LHCN-M2 (cell line): ENCODE measurements around the gene APLN. TPM values are rescaled to one million over a fixed set of nuclear protein-coding genes. Genes with fewer than 3 reads are reported as not detected.

ENCODE experiments used
- DNase-seq: peaks from one replicate; pipeline ENCODE4 v3.0.0-alpha.2; 2012; ENCODE audit warnings: low read depth
- total RNA-seq: library from RNA; depleted of rRNA; stranded (reverse); fragments of >200 nt; gene quantifications from 2 replicates; pipeline ENCODE4 v1.2.3, GENCODE V29; 2014

APLN gene
- total RNA-seq, 1 experiment from 2014 or later = 6.7 TPM

DNA sequence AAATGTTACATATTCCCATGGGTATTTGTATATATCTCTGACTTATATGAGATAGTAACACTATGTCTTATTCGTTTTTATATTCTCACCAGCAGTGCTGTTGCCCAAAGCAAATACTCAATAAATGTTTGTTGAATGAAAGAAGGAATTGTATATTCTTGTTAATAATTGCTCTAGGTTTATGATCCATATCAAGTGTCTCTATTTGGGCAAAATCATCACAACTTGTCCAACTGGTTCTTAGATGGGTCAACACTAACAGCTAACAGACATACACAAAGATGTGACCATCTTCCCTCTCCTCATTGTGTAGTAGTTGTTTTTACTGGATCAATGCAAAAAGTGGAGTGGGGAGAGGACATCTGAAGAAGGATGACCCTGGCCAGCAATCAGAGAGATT, 6.6 kb upstream of the APLN start:
- no peak for DNase-seq

DNA sequence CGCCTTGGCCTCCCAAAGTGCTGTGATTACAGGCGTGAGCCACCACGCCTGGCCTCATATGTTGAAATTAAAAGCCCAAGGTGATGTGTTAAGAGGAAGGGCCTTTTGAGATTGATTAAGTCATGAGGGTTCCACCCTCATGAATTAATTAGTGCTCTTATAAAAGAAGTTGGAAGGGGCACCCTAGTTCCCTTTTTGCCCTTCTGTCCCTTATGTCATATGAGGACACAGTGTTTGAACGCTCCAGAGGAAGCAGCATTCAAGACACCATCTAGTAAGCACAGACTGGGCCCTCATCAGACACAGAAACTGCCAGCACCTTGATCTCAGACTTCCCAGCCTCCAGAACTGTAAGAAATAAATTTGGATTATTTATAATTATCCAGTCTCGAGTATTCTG, 5.1 kb upstream of the APLN start:
- DNase-seq = no peak

GRCh38 chrX:129659141-129659540, 4.4 kb upstream of the APLN start:
- no peak for DNase-seq

- DNase-seq = no peak
Observed at GRCh38 chrX:129658429-129658828, 3.7 kb upstream of the APLN start.

DNA sequence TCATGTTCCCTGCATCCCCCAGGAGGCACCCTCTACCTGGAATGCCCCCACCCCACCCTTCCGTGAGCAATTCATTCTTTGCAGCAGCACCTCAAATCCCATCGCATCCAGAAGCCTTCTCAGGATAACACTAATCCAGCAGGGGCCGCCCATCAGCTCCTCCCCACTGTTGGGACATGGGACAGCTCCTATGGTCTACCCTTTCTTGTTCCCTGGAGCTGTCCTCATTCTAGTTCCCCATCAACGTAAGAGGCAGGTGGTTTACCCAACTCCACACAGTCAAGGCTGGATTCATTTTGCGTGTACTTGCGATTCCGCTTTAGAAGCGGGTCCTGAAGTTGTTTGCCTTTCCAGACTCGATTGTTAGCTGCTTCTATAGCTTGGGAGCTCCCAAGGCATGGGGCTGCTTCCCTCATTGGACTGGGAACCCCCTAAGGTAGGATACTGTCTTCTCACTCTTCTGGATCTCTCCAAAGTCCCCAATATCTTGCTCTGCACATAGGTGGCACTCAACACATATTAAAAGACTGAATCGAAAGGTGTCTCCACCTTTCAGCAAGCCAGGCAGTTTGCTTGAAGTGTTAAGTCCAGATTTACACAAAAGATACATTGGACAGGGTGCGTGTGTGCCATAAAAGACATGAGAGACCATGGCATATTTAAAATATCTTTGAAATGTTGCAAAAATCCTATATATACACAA, 942 bp upstream of the APLN start:
- DNase-seq = no peak

DNA sequence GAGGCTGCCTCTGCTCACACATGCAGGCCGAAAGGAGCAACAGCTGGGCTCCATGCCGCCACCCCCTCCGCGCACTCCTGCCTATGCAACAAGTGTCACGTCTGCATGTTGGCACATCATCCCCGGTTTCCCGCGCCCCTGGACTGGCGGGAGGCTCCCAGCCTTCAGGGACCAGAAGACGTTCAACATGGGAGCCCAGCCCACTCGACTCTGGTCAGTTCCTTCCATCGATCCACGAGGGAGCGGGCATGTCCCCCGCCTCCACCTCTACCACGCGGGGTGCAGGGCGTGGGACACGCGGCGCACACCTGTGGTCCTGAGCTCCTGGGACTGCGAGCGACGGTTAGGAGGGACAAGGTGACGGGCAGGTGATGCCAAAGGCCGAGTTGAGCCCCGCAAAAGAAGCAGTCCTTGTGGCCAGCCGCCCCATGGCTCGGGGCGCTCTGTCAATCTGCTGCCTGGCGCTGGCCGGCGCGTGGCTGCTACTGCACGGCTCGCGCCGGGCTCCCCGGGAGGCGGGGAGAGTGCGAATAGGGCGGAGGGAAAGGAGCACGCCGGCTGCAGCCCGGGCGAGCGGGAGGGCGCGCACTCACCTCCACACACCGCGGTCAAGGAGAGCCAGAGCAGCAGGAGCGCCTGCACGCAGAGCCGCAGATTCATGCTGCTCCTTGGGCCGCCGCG, 645 bp downstream of the APLN start:
- peak; percentile 43 for DNase-seq

DNA sequence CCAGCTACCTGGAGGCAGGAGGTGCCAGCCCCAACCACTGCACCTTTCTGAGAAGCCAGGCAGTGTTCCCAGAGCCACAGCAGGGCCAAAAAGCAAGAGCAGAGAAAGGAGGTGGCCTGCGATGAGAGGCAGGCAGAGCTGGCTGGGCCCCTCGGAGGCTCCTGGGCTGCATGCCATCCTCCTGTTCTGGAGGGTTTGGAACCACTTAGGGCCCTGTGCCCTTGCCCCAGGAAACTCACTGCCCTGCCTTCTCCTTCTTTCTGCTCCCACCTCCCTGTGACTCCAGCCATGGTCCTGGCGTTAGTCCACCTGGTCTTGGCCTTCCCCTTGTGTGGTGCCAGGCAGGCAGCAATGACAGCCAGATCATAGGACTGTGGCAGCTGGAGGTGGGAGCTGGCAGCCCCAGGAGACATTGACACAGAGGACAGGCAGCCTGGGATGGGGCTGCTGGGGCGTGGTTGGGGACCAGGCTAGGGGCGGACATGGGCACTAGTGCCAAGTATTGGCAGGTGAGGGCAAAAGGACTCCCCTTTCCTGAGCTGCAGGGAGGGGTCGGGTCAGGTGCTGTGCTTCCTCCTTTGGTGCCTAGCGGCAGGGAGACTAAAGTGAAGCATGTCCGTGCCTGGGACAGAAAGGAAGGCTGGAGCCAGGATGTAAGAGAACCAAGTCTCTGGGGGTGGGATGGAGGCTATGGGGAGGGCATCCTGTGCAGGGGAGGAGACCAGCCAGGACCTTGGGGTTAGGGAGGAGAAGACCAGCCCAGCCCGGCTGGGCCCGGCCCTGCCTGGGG, 1.4 kb downstream of the APLN start:
- no peak for DNase-seq

GRCh38 chrX:129652565-129653169, 2.1 kb downstream of the APLN start:
- no peak for DNase-seq

DNA sequence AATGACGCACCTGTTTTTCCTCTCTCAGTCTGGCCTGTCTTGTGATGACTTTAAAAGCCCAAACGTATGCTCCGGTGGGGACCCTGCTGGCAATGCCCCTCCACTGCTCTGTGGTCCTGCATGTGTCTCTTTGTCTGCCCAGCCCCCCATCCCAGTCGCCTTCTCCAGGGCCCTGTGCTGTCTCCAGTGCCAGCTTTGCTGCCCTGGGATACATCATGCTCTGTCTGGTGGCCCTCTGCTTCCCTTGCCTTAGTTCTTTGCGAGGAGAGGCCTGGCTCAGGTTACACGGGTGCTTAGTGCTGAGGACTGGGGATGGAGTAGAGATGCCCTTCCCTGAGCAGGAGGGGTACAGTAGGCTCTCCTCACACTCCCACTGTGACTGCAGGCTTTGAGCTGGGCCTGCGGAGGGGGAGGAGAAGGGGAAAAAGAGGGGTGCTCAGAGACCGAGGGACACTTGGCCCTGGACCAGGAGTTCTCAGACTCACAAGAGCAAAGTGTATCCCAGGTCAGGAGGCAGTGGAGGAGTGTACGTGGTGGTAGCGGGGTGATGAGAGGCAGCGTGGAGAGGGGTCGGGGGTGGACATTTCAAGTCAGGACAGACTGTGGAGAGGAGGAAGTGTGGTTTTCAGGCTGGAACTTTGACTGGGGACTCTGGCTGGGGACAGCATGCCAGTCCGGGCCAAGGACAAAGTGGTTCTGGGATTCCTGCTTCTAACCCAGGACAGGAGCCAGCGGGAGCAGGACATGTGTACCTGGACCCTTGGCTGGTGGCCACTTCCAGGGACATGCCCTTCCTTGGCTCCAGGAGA, 2.8 kb downstream of the APLN start:
- no peak for DNase-seq

- DNase-seq = no peak
Observed at GRCh38 chrX:129650821-129651510, 3.8 kb downstream of the APLN start.

DNA sequence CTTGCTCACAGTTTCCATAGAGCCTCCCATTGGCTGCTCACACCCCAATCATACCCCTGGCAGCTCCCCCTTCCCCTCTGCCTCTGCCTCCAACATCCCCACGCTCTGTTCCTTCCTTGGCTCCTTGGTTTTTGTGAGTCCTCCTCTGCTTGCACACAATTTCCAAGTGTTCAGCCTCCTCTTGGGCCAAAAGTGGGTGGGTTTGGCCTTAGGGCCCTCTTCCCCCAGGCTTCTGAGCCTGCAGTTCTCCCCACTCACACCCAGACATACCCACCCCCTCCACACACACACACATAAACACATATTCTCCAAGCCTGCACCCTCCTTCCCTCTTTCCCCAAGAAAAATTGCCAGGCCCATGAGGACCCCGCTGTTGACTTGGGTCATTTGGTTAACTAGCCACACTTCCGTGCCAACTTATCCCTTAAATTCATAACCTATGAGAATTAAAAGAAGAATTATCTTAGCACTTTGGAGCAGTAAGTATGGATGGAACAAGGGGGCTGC, 4.5 kb downstream of the APLN start:
- DNase-seq = no peak

DNA sequence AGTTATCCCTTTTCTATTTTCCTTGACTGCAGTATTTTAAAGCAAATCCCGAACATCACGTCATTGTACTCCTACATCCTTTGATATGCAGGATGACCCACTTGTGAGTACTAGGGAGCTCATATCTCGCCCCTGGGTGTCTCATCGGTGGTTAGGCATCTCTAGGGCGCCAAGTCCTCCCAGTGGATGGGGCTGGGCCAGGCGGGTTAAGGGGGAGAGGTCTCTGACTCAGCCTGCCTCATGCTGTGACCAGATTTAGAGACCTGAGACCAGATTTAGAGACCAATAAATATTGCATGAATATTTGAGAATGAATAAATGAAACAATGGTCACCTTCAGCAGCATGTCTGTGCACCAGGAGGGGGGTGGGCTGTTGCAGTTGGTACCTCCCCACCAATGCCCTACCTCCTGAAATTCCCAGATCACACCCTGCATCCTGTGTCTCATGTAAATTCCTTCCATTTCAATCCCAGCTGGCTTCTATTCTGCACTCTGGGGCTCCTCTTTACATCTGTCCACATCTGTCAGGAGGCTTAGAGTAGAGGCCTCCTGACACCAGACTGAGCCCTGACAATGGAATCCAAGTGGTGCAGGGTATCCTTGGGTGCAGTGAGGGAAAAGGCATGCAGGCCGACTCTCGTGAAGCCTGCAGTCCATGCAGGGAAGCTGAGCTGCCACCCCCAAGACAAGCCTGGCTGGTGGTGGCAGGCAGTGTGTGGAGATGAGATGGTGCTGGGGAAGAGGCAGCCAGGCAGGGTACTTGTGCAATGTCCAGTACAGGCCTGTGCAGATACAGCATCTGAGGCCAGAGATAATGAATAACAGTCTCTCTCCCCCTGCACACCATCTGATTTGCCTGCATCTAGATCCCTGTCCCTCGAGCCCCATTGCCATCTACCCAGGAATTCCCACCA, 5.2 kb downstream of the APLN start:
- DNase-seq = peak; percentile 62

DNA sequence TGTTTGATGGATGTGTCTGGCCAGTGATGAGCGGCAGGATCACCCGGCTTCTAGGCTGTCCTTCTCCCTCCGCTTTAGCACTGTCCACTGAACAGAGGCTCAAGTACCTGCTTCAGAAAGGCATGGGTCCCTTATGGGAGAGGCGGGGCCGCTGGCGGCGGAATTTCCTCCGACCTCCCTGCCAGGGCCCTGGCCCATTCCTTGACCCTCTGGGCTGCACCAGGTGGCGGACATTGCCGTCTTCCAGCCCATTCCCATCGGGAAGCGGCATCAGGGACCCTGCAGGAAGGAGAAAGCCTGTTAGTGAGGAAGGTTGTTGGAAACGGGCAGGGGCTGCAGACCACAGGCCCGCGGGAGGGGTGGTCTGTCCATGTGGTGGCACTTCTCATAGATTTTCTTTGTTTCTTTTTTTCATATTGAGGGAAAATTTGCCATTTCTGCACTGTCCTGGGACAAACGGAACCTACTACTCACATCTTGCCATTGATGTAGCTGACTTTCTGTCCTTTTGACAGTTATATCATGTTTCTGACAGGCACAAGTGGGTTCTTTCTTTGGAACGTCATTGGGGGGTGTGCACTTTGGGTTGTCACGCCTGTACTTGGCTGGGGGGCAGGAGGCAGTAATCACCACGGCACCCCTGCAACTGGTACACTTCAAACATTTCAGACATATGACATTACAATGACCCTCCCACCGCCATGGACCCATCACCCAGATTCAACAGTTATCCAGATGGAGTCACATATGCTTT, 6.1 kb downstream of the APLN start:
- no peak for DNase-seq

GRCh38 chrX:129647418-129648410, 7.0 kb downstream of the APLN start:
- DNase-seq = no peak

DNA sequence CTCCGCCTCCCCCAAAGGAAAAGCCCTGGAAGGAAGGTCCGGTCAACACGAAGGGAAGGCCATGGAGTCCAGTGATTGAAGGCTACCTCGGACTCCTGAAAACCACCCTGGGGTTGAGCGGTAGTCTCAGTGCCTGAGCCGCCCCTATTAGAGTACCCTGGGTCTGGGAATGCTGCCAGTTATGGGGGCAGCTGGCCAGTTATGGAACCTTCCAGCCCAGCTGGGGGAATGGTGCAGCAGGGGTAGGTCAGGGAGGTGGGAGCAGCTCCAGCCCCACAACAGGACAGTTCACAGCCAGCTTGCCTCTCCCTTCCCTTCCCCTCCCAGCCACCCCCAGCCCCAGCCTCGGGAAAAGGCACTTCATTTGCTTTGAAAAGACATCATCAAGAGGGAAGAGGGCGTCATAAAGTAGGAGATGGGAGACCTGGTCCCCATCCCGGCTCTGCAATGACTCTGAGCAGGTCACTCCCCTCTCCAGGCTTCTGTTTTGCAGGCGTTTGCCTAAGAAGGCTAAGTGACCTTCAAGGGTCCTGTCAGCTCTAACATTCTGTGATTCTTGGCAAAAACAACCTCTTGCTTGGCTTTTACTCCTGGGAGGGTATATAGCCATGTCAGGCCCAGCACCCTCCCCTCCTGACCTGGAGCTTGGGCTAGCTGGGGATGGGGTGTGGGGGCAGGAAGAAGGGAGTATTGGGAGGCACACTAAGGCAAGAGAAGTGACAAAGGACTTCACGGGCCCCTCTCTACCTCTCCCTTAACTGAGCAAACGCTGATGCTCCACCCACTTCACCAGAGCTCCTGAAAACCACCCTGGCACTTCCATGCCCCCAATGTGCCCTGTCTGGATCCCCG, 8.0 kb downstream of the APLN start:
- no peak for DNase-seq

DNA sequence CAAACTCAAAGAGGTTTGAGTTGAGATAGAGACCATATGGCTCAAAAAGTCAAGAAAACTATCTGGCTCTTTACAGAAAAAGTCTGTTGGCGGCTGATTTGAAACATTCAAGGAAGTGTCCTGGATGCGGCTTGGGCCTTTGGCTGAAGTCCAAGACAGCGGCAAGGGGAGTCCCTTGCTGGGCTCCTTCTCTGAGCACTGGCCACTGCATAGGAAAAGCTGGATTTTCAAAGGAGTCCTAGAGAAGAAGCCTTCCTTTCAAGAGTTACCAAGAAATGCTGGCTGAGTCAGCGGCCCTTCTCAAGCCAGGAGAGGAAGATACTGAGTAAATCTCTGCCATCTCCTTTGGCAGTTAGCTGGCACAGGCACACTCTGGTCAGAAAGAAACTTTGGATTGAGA, 12.1 kb downstream of the APLN start:
- no peak for DNase-seq
